GM23338 (cell line): ENCODE data around the gene RBM23. TPM values are rescaled to one million over a fixed set of nuclear protein-coding genes. Genes with fewer than 3 reads are reported as not detected.
"Not testable (repeated sequence)": the region's sequence is repeated elsewhere in the genome, so short reads cannot be mapped to it uniquely, and the experiment has no call there.

Experiments
- ATAC-seq: fragments of 200-7000 bp; cut with Tn5 transposase; 3 replicates; pipeline ENCODE4 v1.9.1; 2020
- DNase-seq: peaks from one replicate; pipeline ENCODE4 v3.0.0-alpha.2; 2015; ENCODE audit warnings: low spot score
- H2AFZ ChIP-seq: fragments of 200-600 bp; sonication (generic); 2 replicates; pipeline ENCODE4 v1.8.0; 2016; ENCODE audit warnings: antibody characterized with exemption, mild to moderate bottlenecking, moderate library complexity
- H3F3A ChIP-seq: fragments of 200-600 bp; sonication (generic); replicated peaks from 2 replicates; pipeline ENCODE4 v1.8.0; 2017; ENCODE audit warnings: antibody characterized with exemption, mixed run types, low read depth
- H3K27ac ChIP-seq: fragments of 200-600 bp; sonication (generic); 2 replicates; pipeline ENCODE4 v1.6.1; 2016; ENCODE audit warnings: low read depth
- H3K27me3 ChIP-seq: fragments of 200-600 bp; sonication (generic); 2 replicates; pipeline ENCODE4 v1.8.0; 2016; ENCODE audit warnings: mild to moderate bottlenecking, mixed run types, moderate library complexity; ENCODE audit not compliant: insufficient read depth
- H3K36me3 ChIP-seq: fragments of 200-600 bp; sonication (generic); 2 replicates; pipeline ENCODE4 v1.8.0; 2016; ENCODE audit warnings: mild to moderate bottlenecking; ENCODE audit not compliant: insufficient read depth
- H3K4me1 ChIP-seq: fragments of 200-600 bp; sonication (generic); 2 replicates; pipeline ENCODE4 v1.8.0; 2016; ENCODE audit warnings: mild to moderate bottlenecking, moderate library complexity; ENCODE audit not compliant: insufficient read depth
- H3K4me2 ChIP-seq: fragments of 200-600 bp; sonication (generic); 2 replicates; pipeline ENCODE4 v1.7.1; 2017; ENCODE audit warnings: mixed run types
- H3K4me3 ChIP-seq: fragments of 200-600 bp; sonication (generic); 2 replicates; pipeline ENCODE4 v1.6.1; 2016; ENCODE audit warnings: mixed run types
- H3K79me2 ChIP-seq: fragments of 200-600 bp; sonication (generic); replicated peaks from 2 replicates; pipeline ENCODE4 v1.8.0; 2017; ENCODE audit warnings: mild to moderate bottlenecking; ENCODE audit not compliant: insufficient read depth
- H3K9me2 ChIP-seq: fragments of 200-600 bp; sonication (generic); 2 replicates; pipeline ENCODE4 v1.8.0; 2017; ENCODE audit not compliant: insufficient read depth
- H4K20me1 ChIP-seq: fragments of 200-600 bp; sonication (generic); replicated peaks from 2 replicates; pipeline ENCODE4 v1.8.0; 2017; ENCODE audit warnings: mild to moderate bottlenecking; ENCODE audit not compliant: insufficient read depth
- H3K27ac Mint-ChIP-seq: 2 replicates; pipeline ENCODE4 v1.8.0; 2020; ENCODE audit warnings: inconsistent platforms, mild to moderate bottlenecking, moderate library complexity, mixed read lengths
- H3K27me3 Mint-ChIP-seq: 3 replicates; pipeline ENCODE4 v1.8.0; 2022; ENCODE audit warnings: low read depth, mild to moderate bottlenecking, moderate library complexity, mixed read lengths, inconsistent platforms; ENCODE audit not compliant: insufficient read depth, poor library complexity
- H3K36me3 Mint-ChIP-seq: 3 replicates; pipeline ENCODE4 v1.8.0; 2021; ENCODE audit warnings: low read depth, mild to moderate bottlenecking, inconsistent platforms, moderate library complexity, mixed read lengths
- H3K4me1 Mint-ChIP-seq: 3 replicates; pipeline ENCODE4 v1.8.0; 2020; ENCODE audit warnings: mild to moderate bottlenecking, inconsistent platforms, mixed read lengths
- H3K4me3 Mint-ChIP-seq: 3 replicates; pipeline ENCODE4 v1.8.0; 2021; ENCODE audit warnings: moderate library complexity, mild to moderate bottlenecking, inconsistent platforms, mixed read lengths
- H3K9me3 Mint-ChIP-seq: 3 replicates; pipeline ENCODE4 v1.8.0; 2020; ENCODE audit warnings: moderate library complexity, mild to moderate bottlenecking, inconsistent platforms, mixed read lengths
- CTCF ChIP-seq, 2 experiments: fragments of 200-600 bp in 1 of 2; sonication (generic) in 1 of 2; conservative IDR thresholded peaks; 2 replicates each; pipeline versions ENCODE4 v1.5.1 to v1.6.1; 2016 to 2017; ENCODE audit warnings: antibody characterized with exemption in 2 of 2, low read depth in 2 of 2, mild to moderate bottlenecking in 2 of 2, moderate library complexity in 1 of 2
- ETS1 ChIP-seq: IDR thresholded peaks from 2 replicates; pipeline ENCODE4 v1.6.1; 2016; ENCODE audit warnings: antibody characterized with exemption
- EZH2 ChIP-seq: fragments of 200-600 bp; sonication (generic); IDR thresholded peaks from one replicate; pipeline ENCODE4 v1.8.0; 2017; ENCODE audit warnings: antibody characterized with exemption, mild to moderate bottlenecking, low read depth; ENCODE audit not compliant: unreplicated experiment
- EZH2phosphoT487 ChIP-seq: fragments of 200-600 bp; sonication (generic); IDR thresholded peaks from one replicate; pipeline ENCODE4 v1.8.1; 2018; ENCODE audit warnings: antibody characterized with exemption; ENCODE audit not compliant: unreplicated experiment
- JUNB ChIP-seq: IDR thresholded peaks from one replicate; pipeline ENCODE4 v1.6.1; 2016; ENCODE audit warnings: antibody characterized with exemption; ENCODE audit not compliant: unreplicated experiment
- NANOG ChIP-seq: IDR thresholded peaks from 2 replicates; pipeline ENCODE4 v1.6.1; 2016; ENCODE audit warnings: antibody characterized with exemption, borderline replicate concordance
- REST ChIP-seq: IDR thresholded peaks from one replicate; pipeline ENCODE4 v1.6.1; 2018; ENCODE audit warnings: antibody characterized with exemption; ENCODE audit not compliant: unreplicated experiment
- STAT1 ChIP-seq: IDR thresholded peaks from one replicate; pipeline ENCODE4 v1.6.1; 2016; ENCODE audit warnings: antibody characterized with exemption; ENCODE audit not compliant: unreplicated experiment
- ZNF114 ChIP-seq: fragments of 250-450 bp; sonication (Bioruptor Pico); IDR thresholded peaks from 2 replicates; pipeline ENCODE4 v1.5.0; 2020; ENCODE audit warnings: mild to moderate bottlenecking, moderate library complexity
- ZNF462 ChIP-seq: fragments of 250-450 bp; sonication (Bioruptor Pico); IDR thresholded peaks from 2 replicates; pipeline ENCODE4 v1.5.0; 2020; ENCODE audit warnings: mild to moderate bottlenecking, moderate library complexity
- polyA plus RNA-seq: library from polyadenylated mRNA; unstranded; fragments of >200 nt; fragmentation: Nextera tagmentation; extraction: Ambion mirVana; gene quantifications from 2 replicates; pipeline ENCODE4 v1.2.1, GENCODE V29; 2016
- total RNA-seq: library from RNA; depleted of rRNA; stranded (reverse); fragments of >200 nt; shearing (Covaris generic); gene quantifications from 2 replicates; pipeline ENCODE4 v1.2.3, GENCODE V29; 2014

Gene RBM23
- total and polyA plus RNA-seq, 2 experiments from 2014 or later, result 14.4 to 52.8 TPM

GRCh38 chr14:22914836-22915235 lies 4.1 kb downstream of the RBM23 start:
- not testable (repeated sequence) for H3K4me3 ChIP-seq, H3K9me2 ChIP-seq, DNase-seq, H2AFZ ChIP-seq, H3K9me3 Mint-ChIP-seq, H3F3A ChIP-seq, ATAC-seq, H3K27ac ChIP-seq, H4K20me1 ChIP-seq, H3K27me3 ChIP-seq, H3K4me1 Mint-ChIP-seq, H3K4me3 Mint-ChIP-seq, H3K4me1 ChIP-seq, H3K27ac Mint-ChIP-seq, H3K4me2 ChIP-seq
- H3K79me2 ChIP-seq, result peaks cover 65% of the 10 kb centered on the region
- Mint-ChIP-seq H3K27me3 (peaks cover 12% of the 10 kb centered on the region), H3K36me3 (peaks cover 20% of the 10 kb centered on the region)
- H3K36me3 ChIP-seq, result peaks cover 17% of the 10 kb centered on the region

- Mint-ChIP-seq H3K36me3 (peaks cover 35% of the 10 kb centered on the region), H3K4me1 (no peaks in the 10 kb centered on the region), H3K4me3 (no peak overlapping the region), H3K27ac (no peak overlapping the region), H3K27me3 (peaks cover 2% of the 10 kb centered on the region), H3K9me3 (no peaks in the 10 kb centered on the region)
- H4K20me1 ChIP-seq, result peaks cover 13% of the 10 kb centered on the region
- H3K27me3 ChIP-seq, result no peaks in the 10 kb centered on the region
- H3K9me2 ChIP-seq, result no peaks in the 10 kb centered on the region
- H3K27ac ChIP-seq, result no peak overlapping the region
- H3K79me2 ChIP-seq, result peaks cover 39% of the 10 kb centered on the region
- no peak overlapping the region for H3K4me2 ChIP-seq
- no peak for TF ChIP-seq JUNB
- TF ChIP-seq EZH2, result no peak
- TF ChIP-seq ZNF462 (CRISPR knock-in tag), result no peak
- TF ChIP-seq REST, result no peak
- no peak for TF ChIP-seq CTCF (conservative IDR thresholded peaks at IDR 0.05; ENCODE audit: low read depth in 2 of 2)
- no peak for TF ChIP-seq ETS1
- no peak for TF ChIP-seq ZNF114 (CRISPR knock-in tag)
- no peak for TF ChIP-seq NANOG
- TF ChIP-seq STAT1, result no peak
- TF ChIP-seq EZH2phosphoT487, result no peak
- no peaks in the 10 kb centered on the region for H3K4me1 ChIP-seq
- H3K36me3 ChIP-seq, result peaks cover 43% of the 10 kb centered on the region
- no peak overlapping the region for H3K4me3 ChIP-seq
- ATAC-seq (no peak), DNase-seq (no peak)
- peaks cover 12% of the 10 kb centered on the region; the same call in 1 of the 2 replicates for H3F3A ChIP-seq
- H2AFZ ChIP-seq, result no peak overlapping the region
These were observed 8.0 kb downstream of the RBM23 start for GRCh38 chr14:22910916-22911315.
